HCT116 (cell line): Measurements from ENCODE around the gene ETV7. TPM values are rescaled to one million over a fixed set of nuclear protein-coding genes. Genes with fewer than 3 reads are reported as not detected.

Experiments
- ATAC-seq: fragments of 200-7000 bp; cut with Tn5 transposase; 2 replicates; pipeline ENCODE4 v1.9.1; 2020; ENCODE audit warnings: mild to moderate bottlenecking, moderate library complexity
- BruUV-seq: library from RNA; stranded (reverse); fragments of 400-500 nt; replicated peaks from 2 replicates; lab custom pipeline; 2021; lab: Mats Ljungman, UMichigan
- CTCF ChIA-PET: fragments of 300-600 bp; sonication (Branson Sonifier 250); formaldehyde crosslinking; loops from one replicate; lab custom pipeline; 2021; ENCODE audit warnings: antibody characterized with exemption; lab: Charles Lee
- POLR2A ChIA-PET: fragments of 300-600, 350-600 bp; sonication (Branson Sonifier 250); formaldehyde crosslinking; loops from one replicate; lab custom pipeline; 2021; ENCODE audit warnings: antibody characterized with exemption; lab: Charles Lee
- RAD21 ChIA-PET, 2 experiments: fragments of 300-600 bp; sonication (Branson Sonifier 250); formaldehyde crosslinking; loops; one replicate each; lab custom pipeline; 2023; ENCODE audit warnings: low total read pairs in 2 of 2; ENCODE audit not compliant: uncharacterized antibody in 2 of 2, unreplicated experiment in 2 of 2, low non-redundant PET in 1 of 2; lab: Charles Lee
- DNase-seq: peaks from one replicate; pipeline ENCODE4 v3.0.0-alpha.2; 2010; ENCODE audit warnings: low read depth, low spot score
- H2AFZ ChIP-seq: fragments of 200-600 bp; shearing (Covaris generic), sonication (generic); 2 replicates; pipeline ENCODE4 v1.6.1; 2017; ENCODE audit warnings: low read depth, mixed run types, mixed read lengths, antibody characterized with exemption, low read length; ENCODE audit not compliant: poor library complexity, severe bottlenecking
- H3K27ac ChIP-seq: 2 replicates; pipeline ENCODE4 v1.5.1; 2012; ENCODE audit warnings: low read depth, low read length
- H3K27me3 ChIP-seq: fragments of 200-600 bp; sonication (generic); 2 replicates; pipeline ENCODE4 v1.6.1; 2016; ENCODE audit warnings: mixed run types, low read length, mixed read lengths; ENCODE audit not compliant: insufficient read depth
- H3K36me3 ChIP-seq, 2 experiments: fragments of 200-500 bp in 1 of 2; fragments of 200-600 bp in 1 of 2; sonication (Bioruptor generic) in 1 of 2; sonication (generic) in 1 of 2; 2 replicates each; pipeline versions ENCODE4 v1.5.1 to v1.6.1; 2014 to 2016; ENCODE audit warnings: low read length in 2 of 2, inconsistent platforms in 1 of 2, mixed read lengths in 1 of 2, mixed run types in 1 of 2; ENCODE audit not compliant: insufficient read depth in 2 of 2, control insufficient read depth in 1 of 2
- H3K4me1 ChIP-seq, 2 experiments: fragments of 200-600 bp in 1 of 2; sonication (generic) in 1 of 2; 2 replicates each; pipeline versions ENCODE4 v1.5.1 to v1.6.1; 2012 to 2017; ENCODE audit warnings: low read length in 2 of 2, inconsistent platforms in 1 of 2, mild to moderate bottlenecking in 1 of 2, mixed read lengths in 1 of 2, mixed run types in 1 of 2, moderate library complexity in 1 of 2; ENCODE audit not compliant: insufficient read depth in 2 of 2, control insufficient read depth in 1 of 2
- H3K4me2 ChIP-seq: fragments of 200-600 bp; sonication (generic); 2 replicates; pipeline ENCODE4 v1.6.1; 2017; ENCODE audit warnings: mixed run types, low read length, mixed read lengths
- H3K4me3 ChIP-seq, 2 experiments: fragments of 200-600 bp in 1 of 2; sonication (generic) in 1 of 2; replicated peaks in 1 of 2; 2 replicates each; pipeline ENCODE4 v1.5.1; 2011 to 2016; ENCODE audit warnings: low read length in 2 of 2, control low read depth in 1 of 2, low read depth in 1 of 2, mild to moderate bottlenecking in 1 of 2, mixed read lengths in 1 of 2, mixed run types in 1 of 2
- H3K79me2 ChIP-seq: fragments of 200-600 bp; sonication (generic); 2 replicates; pipeline ENCODE4 v1.6.1; 2017; ENCODE audit warnings: mild to moderate bottlenecking, mixed run types, low read length, moderate library complexity, mixed read lengths; ENCODE audit not compliant: insufficient read depth
- H3K9ac ChIP-seq: fragments of 200-600 bp; sonication (generic); 2 replicates; pipeline ENCODE4 v1.6.1; 2016; ENCODE audit warnings: low read length, mixed read lengths
- H3K9me2 ChIP-seq: fragments of 200-600 bp; sonication (generic), shearing (Covaris generic); 2 replicates; pipeline ENCODE4 v1.6.1; 2017; ENCODE audit warnings: mixed run types, mild to moderate bottlenecking, moderate library complexity; ENCODE audit not compliant: insufficient read depth
- H3K9me3 ChIP-seq, 2 experiments: fragments of 200-500 bp in 1 of 2; fragments of 200-600 bp in 1 of 2; sonication (Bioruptor generic) in 1 of 2; sonication (generic) in 1 of 2; 2 replicates each; pipeline ENCODE4 v1.6.1; 2014 to 2017; ENCODE audit warnings: low read length in 2 of 2, mixed read lengths in 2 of 2, inconsistent platforms in 1 of 2, low read depth in 1 of 2, mild to moderate bottlenecking in 1 of 2, mixed run types in 1 of 2, moderate library complexity in 1 of 2; ENCODE audit not compliant: control insufficient read depth in 1 of 2, insufficient read depth in 1 of 2
- H4K20me1 ChIP-seq: fragments of 200-600 bp; sonication (generic), shearing (Covaris generic); 2 replicates; pipeline ENCODE4 v1.6.1; 2017; ENCODE audit warnings: mixed run types, mild to moderate bottlenecking, moderate library complexity; ENCODE audit not compliant: insufficient read depth
- EGR1 ChIP-seq: IDR thresholded peaks from 2 replicates; pipeline ENCODE4 v1.6.1; 2012; ENCODE audit warnings: low read depth
- ELF1 ChIP-seq: IDR thresholded peaks from 2 replicates; pipeline ENCODE4 v1.6.1; 2012; ENCODE audit warnings: low read depth, borderline replicate concordance
- EZH2 ChIP-seq: fragments of 200-600 bp; sonication (generic); IDR thresholded peaks from 2 replicates; pipeline ENCODE4 v1.6.1; 2017; ENCODE audit warnings: antibody characterized with exemption, mixed run types
- EZH2phosphoT487 ChIP-seq: fragments of 200-600 bp; IDR thresholded peaks from 2 replicates; pipeline ENCODE4 v1.6.1; 2018; ENCODE audit warnings: antibody characterized with exemption, borderline replicate concordance
- SP1 ChIP-seq: IDR thresholded peaks from 2 replicates; pipeline ENCODE4 v1.6.1; 2012; ENCODE audit warnings: low read depth
- intact Hi-C: fragments of 100-400 bp; cut with micrococcal nuclease; formaldehyde crosslinking; loops from 2 replicates; pipeline ENCODE4 v1.10.0; 2022
- total RNA-seq: library from RNA; stranded (reverse); gene quantifications from one replicate; pipeline ENCODE4 v1.2.1, GENCODE V29; 2021; ENCODE audit not compliant: unreplicated experiment
- TF ChIP-seq, protein P1 (sequence below): IDR thresholded peaks from 2 replicates; pipeline ENCODE4 v1.6.1; 2012

The ETV7 gene
- total RNA-seq, 1 experiment from 2014 or later = 1.0 TPM

GRCh38 chr6:36334832-36335459 lies 52.5 kb downstream of the ETV7 start (continued):
- TF ChIP-seq, protein P1, sequence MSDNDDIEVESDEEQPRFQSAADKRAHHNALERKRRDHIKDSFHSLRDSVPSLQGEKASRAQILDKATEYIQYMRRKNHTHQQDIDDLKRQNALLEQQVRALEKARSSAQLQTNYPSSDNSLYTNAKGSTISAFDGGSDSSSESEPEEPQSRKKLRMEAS = no peak
- TF ChIP-seq EGR1 (no peak), EZH2phosphoT487 (no peak), SP1 (no peak), ELF1 (no peak)

DNA sequence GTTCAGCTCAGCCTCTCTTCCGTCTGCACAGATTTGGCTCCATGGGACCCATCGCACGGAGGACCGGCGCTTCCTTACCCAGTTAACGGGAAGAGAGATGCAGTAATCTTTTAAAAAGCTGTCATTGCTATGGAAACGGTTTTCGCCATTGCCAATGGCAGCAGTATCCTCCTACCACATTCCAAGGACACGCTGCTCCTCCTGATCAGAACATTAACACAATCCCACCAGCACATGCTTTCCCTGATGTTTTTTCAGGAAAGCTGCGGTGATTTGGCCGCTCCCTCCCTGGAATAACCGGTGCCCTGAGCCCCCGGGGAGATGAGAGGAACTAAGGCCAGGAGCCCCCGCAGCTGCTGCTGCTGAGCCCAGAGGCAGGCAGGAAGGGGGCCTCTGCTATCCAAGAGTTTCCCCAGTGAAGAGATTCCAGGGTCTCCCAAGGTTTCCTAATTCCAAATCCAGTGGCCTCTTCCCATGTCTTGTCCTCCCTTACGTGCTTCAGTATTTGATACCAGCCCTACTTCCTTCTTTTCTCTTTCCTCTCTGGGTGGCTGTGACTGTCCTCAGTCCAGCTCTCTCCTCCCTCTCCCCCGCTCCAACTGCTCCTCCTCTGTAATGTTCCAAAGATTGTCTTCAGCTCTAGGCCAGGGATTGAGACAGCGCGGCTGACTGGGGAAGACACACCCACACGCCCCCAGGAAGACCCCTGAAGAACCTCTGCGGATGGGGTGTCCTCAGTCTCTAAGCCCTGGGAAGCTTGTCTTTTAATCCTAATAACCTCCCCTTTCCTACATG lies 53.3 kb downstream of the ETV7 start:
- no peak overlapping the region for H3K9ac ChIP-seq
- H3K4me3 ChIP-seq = no peak overlapping the region
- no peaks in the 10 kb centered on the region for H3K36me3 ChIP-seq
- H3K27ac ChIP-seq = no peak overlapping the region
- H3K9me3 ChIP-seq = no peaks in the 10 kb centered on the region
- intact Hi-C loops = no loop called here
- 0 out of 2 replicates have a peak, but pooled peaks cover 6% of the 10 kb centered on the region for H3K27me3 ChIP-seq
- no TSS peak for BruUV-seq
- ChIA-PET RAD21 (no interaction called here), POLR2A (no interaction called here), CTCF (interaction anchor here (1.1 kb wide), 1 partner anchor 32 kb away, joined by 5 read pairs; no protein-coding TSS in a partner anchor)
- no peaks in the 10 kb centered on the region for H4K20me1 ChIP-seq
- H3K4me1 ChIP-seq = no peaks in the 10 kb centered on the region
- no peak overlapping the region for H3K4me2 ChIP-seq
- no peak overlapping the region for H2AFZ ChIP-seq
- H3K79me2 ChIP-seq = no peaks in the 10 kb centered on the region
- no peak for TF ChIP-seq EZH2
- H3K9me2 ChIP-seq = no peaks in the 10 kb centered on the region
- DNase-seq (no peak), ATAC-seq (no peak)
